Cardiac muscle cell (in vitro differentiated cells and primary cell): Measurements from ENCODE around the gene DNAJB6. TPM values are rescaled to one million over a fixed set of nuclear protein-coding genes. Genes with fewer than 3 reads are reported as not detected.

ENCODE experiments used
- DNase-seq, 2 donors: peaks; one replicate each; pipeline versions ENCODE4 v3.0.0 to v3.0.0-alpha.2; 2010 to 2017; ENCODE audit warnings: low read depth in 1 of 2, low spot score in 1 of 2
- H3K27ac ChIP-seq: fragments of 200-600 bp; sonication (generic); 2 replicates; pipeline ENCODE4 v1.5.1; 2016
- H3K27me3 ChIP-seq: fragments of 200-600 bp; sonication (generic); 2 replicates; pipeline ENCODE4 v1.6.0; 2016; ENCODE audit warnings: control low read depth
- H3K36me3 ChIP-seq: fragments of 200-600 bp; sonication (generic); 2 replicates; pipeline ENCODE4 v1.5.1; 2016; ENCODE audit warnings: control low read depth
- H3K4me1 ChIP-seq: fragments of 200-600 bp; sonication (generic); 2 replicates; pipeline ENCODE4 v1.8.1; 2017; ENCODE audit warnings: low read depth, mild to moderate bottlenecking, mixed run types
- H3K4me3 ChIP-seq: fragments of 200-600 bp; sonication (generic); 2 replicates; pipeline ENCODE4 v1.5.1; 2016; ENCODE audit warnings: mild to moderate bottlenecking
- H3K9me3 ChIP-seq: fragments of 200-600 bp; sonication (generic); 2 replicates; pipeline ENCODE4 v1.5.1; 2017; ENCODE audit warnings: low read depth, mild to moderate bottlenecking, control low read depth
- polyA plus RNA-seq: library from polyadenylated mRNA; unstranded; fragments of >200 nt; fragmentation: Nextera tagmentation; extraction: Ambion mirVana; gene quantifications from 2 replicates; pipeline ENCODE4 v1.2.1, GENCODE V29; 2016
- total RNA-seq: library from RNA; depleted of rRNA; stranded (reverse); fragments of >200 nt; gene quantifications from 2 replicates; pipeline ENCODE4 v1.2.3, GENCODE V29; 2016
- TF ChIP-seq, protein P1 (sequence below): IDR thresholded peaks from 2 replicates; pipeline ENCODE4 v1.5.1; 2012; ENCODE audit warnings: low read depth, mild to moderate bottlenecking, low read length

DNAJB6 gene
- total and polyA plus RNA-seq, 2 experiments from 2014 or later = 110 to 137 TPM

- TF ChIP-seq, protein P1, sequence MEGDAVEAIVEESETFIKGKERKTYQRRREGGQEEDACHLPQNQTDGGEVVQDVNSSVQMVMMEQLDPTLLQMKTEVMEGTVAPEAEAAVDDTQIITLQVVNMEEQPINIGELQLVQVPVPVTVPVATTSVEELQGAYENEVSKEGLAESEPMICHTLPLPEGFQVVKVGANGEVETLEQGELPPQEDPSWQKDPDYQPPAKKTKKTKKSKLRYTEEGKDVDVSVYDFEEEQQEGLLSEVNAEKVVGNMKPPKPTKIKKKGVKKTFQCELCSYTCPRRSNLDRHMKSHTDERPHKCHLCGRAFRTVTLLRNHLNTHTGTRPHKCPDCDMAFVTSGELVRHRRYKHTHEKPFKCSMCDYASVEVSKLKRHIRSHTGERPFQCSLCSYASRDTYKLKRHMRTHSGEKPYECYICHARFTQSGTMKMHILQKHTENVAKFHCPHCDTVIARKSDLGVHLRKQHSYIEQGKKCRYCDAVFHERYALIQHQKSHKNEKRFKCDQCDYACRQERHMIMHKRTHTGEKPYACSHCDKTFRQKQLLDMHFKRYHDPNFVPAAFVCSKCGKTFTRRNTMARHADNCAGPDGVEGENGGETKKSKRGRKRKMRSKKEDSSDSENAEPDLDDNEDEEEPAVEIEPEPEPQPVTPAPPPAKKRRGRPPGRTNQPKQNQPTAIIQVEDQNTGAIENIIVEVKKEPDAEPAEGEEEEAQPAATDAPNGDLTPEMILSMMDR = no peak
- Histone ChIP-seq H3K27me3 (no peaks in the 10 kb centered on the region), H3K27ac (no peak overlapping the region), H3K9me3 (no peaks in the 10 kb centered on the region), H3K36me3 (no peaks in the 10 kb centered on the region), H3K4me1 (no peaks in the 10 kb centered on the region), H3K4me3 (no peak overlapping the region)
- DNase-seq = no peak
These were observed 87.2 kb downstream of the DNAJB6 start for GRCh38 chr7:157423886-157424565.

DNA sequence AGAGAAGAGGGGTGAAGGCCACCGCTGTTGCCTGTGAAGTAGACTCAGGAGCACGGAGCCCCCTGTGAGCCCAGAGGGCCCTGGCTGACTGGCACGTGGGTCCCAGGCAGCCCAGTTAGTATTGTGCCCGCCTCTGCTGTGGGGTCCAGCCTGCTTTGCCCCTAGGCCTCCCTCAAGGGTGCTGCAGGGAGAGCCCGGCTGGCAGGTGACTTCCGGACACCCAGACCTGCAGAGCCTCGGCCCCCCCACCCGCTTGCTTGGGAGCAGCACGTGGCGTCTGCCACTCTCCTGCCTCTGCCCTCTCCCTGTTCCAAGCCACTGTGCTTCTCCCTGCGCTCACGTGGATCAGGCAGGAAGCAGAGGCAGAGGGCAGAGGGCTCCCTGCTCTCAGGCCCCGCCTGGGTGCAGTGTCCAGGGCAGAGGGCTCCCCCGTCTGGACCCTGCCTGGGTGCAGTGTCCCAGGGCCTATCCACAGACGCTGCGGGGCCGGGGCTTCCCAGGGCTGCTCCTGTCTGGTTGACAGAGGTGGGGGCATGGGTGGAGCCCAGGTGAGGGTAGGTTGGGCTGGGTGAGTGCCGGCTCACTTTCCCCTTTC, 88.4 kb downstream of the DNAJB6 start:
- DNase-seq = no peak
- Histone ChIP-seq H3K27ac (no peak overlapping the region), H3K9me3 (no peaks in the 10 kb centered on the region), H3K36me3 (no peaks in the 10 kb centered on the region), H3K27me3 (no peaks in the 10 kb centered on the region), H3K4me3 (no peak overlapping the region), H3K4me1 (no peaks in the 10 kb centered on the region)
- TF ChIP-seq, protein P1 = no peak

DNA sequence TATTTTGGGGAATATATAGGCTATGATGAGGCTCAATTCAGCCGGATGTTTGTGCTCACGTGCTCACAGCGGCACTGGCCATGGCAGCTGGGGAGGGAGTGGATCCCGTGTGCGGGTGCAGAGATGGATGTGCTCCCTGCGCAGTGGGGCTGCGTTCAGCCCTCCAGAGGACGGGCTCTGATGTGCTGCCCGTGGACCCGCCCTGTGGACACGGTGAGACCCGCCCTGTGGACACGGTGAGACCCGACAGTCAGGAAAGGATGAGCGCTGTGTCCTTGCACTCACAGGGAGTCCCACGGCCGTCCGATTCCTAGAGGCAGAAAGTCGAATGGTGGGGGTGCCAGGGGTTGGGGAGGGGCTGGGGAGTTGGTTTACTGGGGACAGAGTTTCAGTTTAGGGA, 89.0 kb downstream of the DNAJB6 start:
- H3K4me3 ChIP-seq = no peak overlapping the region
- H3K36me3 ChIP-seq = no peaks in the 10 kb centered on the region
- H3K4me1 ChIP-seq = no peaks in the 10 kb centered on the region
- no peaks in the 10 kb centered on the region for H3K27me3 ChIP-seq
- TF ChIP-seq, protein P1 = no peak
- no peak for DNase-seq
- H3K27ac ChIP-seq = no peak overlapping the region
- H3K9me3 ChIP-seq = no peaks in the 10 kb centered on the region

GRCh38 chr7:157426463-157427301, 89.9 kb downstream of the DNAJB6 start:
- Histone ChIP-seq H3K9me3 (no peaks in the 10 kb centered on the region), H3K27ac (no peak overlapping the region), H3K4me3 (no peak overlapping the region), H3K27me3 (no peaks in the 10 kb centered on the region), H3K4me1 (no peaks in the 10 kb centered on the region), H3K36me3 (no peaks in the 10 kb centered on the region)
- TF ChIP-seq, protein P1 = no peak
- no peak for DNase-seq

GRCh38 chr7:157427811-157428553, 91.2 kb downstream of the DNAJB6 start:
- Histone ChIP-seq H3K27ac (no peak overlapping the region), H3K27me3 (no peaks in the 10 kb centered on the region), H3K36me3 (no peaks in the 10 kb centered on the region), H3K9me3 (no peaks in the 10 kb centered on the region), H3K4me1 (no peaks in the 10 kb centered on the region), H3K4me3 (no peak overlapping the region)
- TF ChIP-seq, protein P1 = no peak
- DNase-seq = no peak
